Tibial artery (tissue), 4 donors: ENCODE results near the gene RPP40.
"Not testable (repeated sequence)": the region's sequence is repeated elsewhere in the genome, so short reads cannot be mapped to it uniquely, and the experiment has no call there.

ENCODE experiments used
- DNase-seq, 2 donors: peaks; one replicate each; pipeline ENCODE4 v3.0.0-alpha.2; 2019
- H3K27ac ChIP-seq, 2 donors: fragments of 200-600 bp; sonication (generic) in 1 of 2; 1 replicate in 1 of 2; 2 replicates in 1 of 2; pipeline ENCODE4 v1.5.1; 2018 to 2019; ENCODE audit warnings: mild to moderate bottlenecking in 1 of 2
- H3K27me3 ChIP-seq, 2 donors: fragments of 200-600 bp; sonication (generic) in 1 of 2; one replicate each; pipeline versions ENCODE4 v1.5.1 to v1.6.0; 2016 to 2019
- H3K36me3 ChIP-seq, 3 donors: fragments of 200-600 bp; sonication (generic) in 2 of 3; one replicate each; pipeline ENCODE4 v1.5.1; 2016 to 2019; ENCODE audit warnings: mild to moderate bottlenecking in 2 of 3
- H3K4me1 ChIP-seq, 4 donors: fragments of 200-600 bp; sonication (generic) in 2 of 4; 1 replicate in 3 of 4; 2 replicates in 1 of 4; pipeline ENCODE4 v1.5.1; 2016 to 2019
- H3K4me3 ChIP-seq, 2 donors: fragments of 200-600 bp; sonication (generic) in 1 of 2; 1 replicate in 1 of 2; 2 replicates in 1 of 2; pipeline ENCODE4 v1.5.1; 2018 to 2019; ENCODE audit warnings: mild to moderate bottlenecking in 2 of 2
- H3K9me3 ChIP-seq, 3 donors: fragments of 200-600 bp; sonication (generic) in 1 of 3; one replicate each; pipeline ENCODE4 v1.5.1; 2016 to 2019
- CTCF ChIP-seq, 2 experiments: fragments of 200-600 bp in 1 of 2; fragments of 450-650 bp in 1 of 2; IDR thresholded peaks; one replicate each; pipeline ENCODE4 v1.5.1; 2017 to 2019; ENCODE audit warnings: antibody characterized with exemption in 2 of 2, mild to moderate bottlenecking in 1 of 2, moderate library complexity in 1 of 2
- intact Hi-C: fragments of 100-400 bp; cut with DNase I; formaldehyde crosslinking; loops from one replicate; pipeline ENCODE4 v1.15.0; 2023; ENCODE audit warnings: low total_unique reads

Gene RPP40

GRCh38 chr6:5014072-5014561 is 10.3 kb upstream of the RPP40 start:
- H3K36me3 ChIP-seq = no peaks in the 10 kb centered on the region
- no peak for DNase-seq
- H3K27ac ChIP-seq = no peak overlapping the region
- peaks cover 0 to 8% (median 6%) of the 10 kb centered on the region in 3 donors for H3K9me3 ChIP-seq
- TF ChIP-seq CTCF (IDR thresholded peaks at IDR 0.05) = no peak
- no peaks in the 10 kb centered on the region for H3K27me3 ChIP-seq
- H3K4me1 ChIP-seq = no peaks in the 10 kb centered on the region
- no peak overlapping the region for H3K4me3 ChIP-seq
- intact Hi-C loops = no loop called here

- H3K27me3 ChIP-seq = no peaks in the 10 kb centered on the region
- intact Hi-C loops = no loop called here
- no peak for TF ChIP-seq CTCF (IDR thresholded peaks at IDR 0.05)
- DNase-seq = no peak
- peaks cover 0 to 8% (median 6%) of the 10 kb centered on the region in 3 donors for H3K9me3 ChIP-seq
- no peak overlapping the region for H3K4me3 ChIP-seq
- H3K36me3 ChIP-seq = no peaks in the 10 kb centered on the region
- H3K4me1 ChIP-seq = no peaks in the 10 kb centered on the region
- no peak overlapping the region for H3K27ac ChIP-seq
These were observed 8.7 kb upstream of the RPP40 start for GRCh38 chr6:5012519-5012918.

- no peaks in the 10 kb centered on the region for H3K4me1 ChIP-seq
- no peaks in the 10 kb centered on the region for H3K36me3 ChIP-seq
- no peak for TF ChIP-seq CTCF (IDR thresholded peaks at IDR 0.05)
- no peak overlapping the region for H3K27ac ChIP-seq
- no peaks in the 10 kb centered on the region for H3K27me3 ChIP-seq
- H3K4me3 ChIP-seq = no peak overlapping the region
- DNase-seq = no peak
- intact Hi-C loops = no loop called here
- H3K9me3 ChIP-seq = peaks cover 0 to 8% (median 6%) of the 10 kb centered on the region in 3 donors
These were observed 7.5 kb upstream of the RPP40 start for GRCh38 chr6:5011346-5011745.

- Histone ChIP-seq H3K36me3 (no peaks in the 10 kb centered on the region), H3K27ac (no peak overlapping the region), H3K9me3 (no peaks in the 10 kb centered on the region), H3K4me1 (peaks cover 0 to 5% (median 4%) of the 10 kb centered on the region in 4 donors), H3K4me3 (no peak overlapping the region), H3K27me3 (no peaks in the 10 kb centered on the region)
- no peak for DNase-seq
- intact Hi-C loops = no loop called here
- TF ChIP-seq CTCF (IDR thresholded peaks at IDR 0.05) = no peak
These were observed 3.7 kb upstream of the RPP40 start for GRCh38 chr6:5007531-5007930.

- intact Hi-C loops = no loop called here
- Histone ChIP-seq H3K27ac (no peak overlapping the region), H3K36me3 (peaks cover 0 to 6% (median 5%) of the 10 kb centered on the region in 3 donors), H3K4me3 (no peak overlapping the region), H3K4me1 (peaks cover 0 to 5% (median 4%) of the 10 kb centered on the region in 4 donors), H3K9me3 (no peaks in the 10 kb centered on the region), H3K27me3 (no peaks in the 10 kb centered on the region)
- DNase-seq = no peak
- no peak for TF ChIP-seq CTCF (IDR thresholded peaks at IDR 0.05)
These were observed 2.4 kb upstream of the RPP40 start for GRCh38 chr6:5006222-5006621.

- H3K27ac ChIP-seq = peak overlapping the region in 1 of 2 donors; percentile 99
- H3K27me3 ChIP-seq, H3K9me3 ChIP-seq, H3K4me1 ChIP-seq, H3K4me3 ChIP-seq, intact Hi-C loops, DNase-seq: not testable (repeated sequence)
- H3K36me3 ChIP-seq = peaks cover 0 to 15% (median 12%) of the 10 kb centered on the region in 3 donors
These were observed 1.2 kb upstream of the RPP40 start for GRCh38 chr6:5005038-5005433.
